SKM-1 (cell line): ENCODE results near the gene RASL10A.
"Not testable (repeated sequence)": the region's sequence is repeated elsewhere in the genome, so short reads cannot be mapped to it uniquely, and the experiment has no call there.

Experiments used
- DNase-seq: peaks from one replicate; lab custom pipeline; 2025; ENCODE audit not compliant: unreplicated experiment; lab: John Stamatoyannopoulos, UW

The RASL10A gene, protein sequence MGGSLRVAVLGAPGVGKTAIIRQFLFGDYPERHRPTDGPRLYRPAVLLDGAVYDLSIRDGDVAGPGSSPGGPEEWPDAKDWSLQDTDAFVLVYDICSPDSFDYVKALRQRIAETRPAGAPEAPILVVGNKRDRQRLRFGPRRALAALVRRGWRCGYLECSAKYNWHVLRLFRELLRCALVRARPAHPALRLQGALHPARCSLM

DNA sequence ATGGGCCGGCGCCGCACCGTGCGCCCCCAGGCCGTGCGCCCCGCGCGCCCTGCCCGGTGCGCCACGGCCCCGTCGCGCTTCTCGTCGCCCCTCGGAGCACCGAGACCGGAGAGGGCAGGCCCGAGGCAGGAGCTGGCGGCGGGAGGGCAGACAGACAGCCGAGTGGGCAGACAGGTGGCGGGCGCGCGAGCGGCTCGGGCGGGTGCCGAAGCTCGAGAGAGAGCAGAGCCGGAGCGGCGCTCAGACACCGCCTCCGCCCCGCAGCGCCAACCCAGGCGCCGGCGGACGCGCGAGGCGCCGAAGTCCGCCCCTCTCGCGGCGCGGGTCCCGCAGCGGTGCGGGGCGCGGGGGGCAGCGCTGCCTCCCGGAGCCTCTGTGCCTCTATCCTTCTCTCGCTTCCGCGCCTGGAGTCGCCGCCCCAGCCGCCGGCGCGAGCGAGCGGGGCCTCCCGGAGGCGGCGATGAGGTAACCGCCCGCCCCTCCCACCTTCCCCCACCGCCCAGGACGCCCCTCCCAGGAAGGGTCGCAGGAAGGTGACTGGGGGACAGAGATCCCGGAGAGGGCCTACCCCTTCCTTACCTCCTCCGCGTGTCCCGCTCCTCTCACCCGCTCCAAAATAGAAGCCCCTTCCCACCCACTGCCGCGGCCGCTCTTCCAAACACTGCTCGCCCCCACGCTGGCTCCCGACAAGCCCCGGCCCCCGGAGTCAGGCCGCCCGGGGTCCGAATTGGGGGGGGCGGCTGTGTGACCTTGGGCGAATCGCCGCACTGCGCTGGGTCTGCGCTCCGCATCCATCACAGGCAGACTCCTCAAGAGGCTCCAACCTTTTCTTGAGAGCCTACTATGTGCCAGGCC, at the start of gene RASL10A:
RASL10A (minus strand) TSS at position 412 of the 855 bp plus-strand sequence. CDS start 451 bp downstream, outside the sequence.
- DNase-seq, result no peak

DNA sequence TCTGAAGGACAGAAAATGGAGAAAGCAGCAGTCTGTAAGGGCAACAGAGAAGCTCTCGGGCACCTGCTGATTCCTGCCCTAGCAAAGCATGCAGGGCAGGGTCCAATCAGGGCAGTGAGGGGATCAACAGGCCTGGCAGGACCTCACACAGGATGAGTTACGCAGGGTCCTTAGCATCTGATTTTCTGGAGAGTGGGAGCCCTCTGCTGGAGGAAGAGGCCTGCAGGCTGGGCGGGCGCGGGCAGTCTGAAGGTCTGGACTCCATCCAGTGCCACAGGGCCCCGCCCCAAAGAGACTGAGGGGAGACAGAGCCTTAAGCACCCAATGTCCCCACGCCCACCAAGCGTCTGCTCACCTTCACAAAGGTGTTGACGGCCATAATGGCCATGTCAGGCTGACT, 44.0 kb upstream of the RASL10A start:
- DNase-seq, result no peak

DNA sequence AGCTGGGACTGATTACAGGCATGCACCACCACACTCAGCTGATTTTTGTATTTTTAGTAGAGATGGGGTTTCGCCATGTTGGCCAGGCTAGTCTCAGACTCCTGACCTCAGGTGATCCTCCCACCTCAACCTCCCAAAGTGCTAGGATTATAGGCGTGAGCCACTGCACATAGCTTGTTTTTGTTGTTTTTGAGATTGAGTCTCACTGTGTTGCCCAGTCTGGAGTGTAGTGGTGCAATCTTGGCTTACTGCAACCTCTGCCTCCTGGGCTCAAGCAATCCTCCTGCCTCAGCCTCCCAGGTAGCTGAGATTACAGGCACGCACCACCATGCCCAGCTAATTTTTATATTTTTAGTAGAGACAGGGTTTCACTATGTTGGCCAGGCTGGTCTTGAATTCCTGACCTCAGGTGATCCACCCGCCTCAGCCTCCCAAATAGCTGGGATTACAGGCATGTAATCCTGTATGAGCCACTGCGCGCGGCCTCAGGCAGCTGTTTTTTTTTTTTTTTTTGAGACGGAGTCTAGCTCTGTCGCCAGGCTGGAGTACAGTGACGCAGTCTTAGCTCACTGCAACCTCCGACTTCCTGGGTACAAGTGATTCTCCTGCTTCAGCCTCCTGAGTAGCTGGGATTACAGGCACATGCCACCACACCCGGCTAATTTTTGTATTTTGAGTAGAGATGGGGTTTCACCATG, 41.8 kb upstream of the RASL10A start:
- not testable (repeated sequence) for DNase-seq

DNA sequence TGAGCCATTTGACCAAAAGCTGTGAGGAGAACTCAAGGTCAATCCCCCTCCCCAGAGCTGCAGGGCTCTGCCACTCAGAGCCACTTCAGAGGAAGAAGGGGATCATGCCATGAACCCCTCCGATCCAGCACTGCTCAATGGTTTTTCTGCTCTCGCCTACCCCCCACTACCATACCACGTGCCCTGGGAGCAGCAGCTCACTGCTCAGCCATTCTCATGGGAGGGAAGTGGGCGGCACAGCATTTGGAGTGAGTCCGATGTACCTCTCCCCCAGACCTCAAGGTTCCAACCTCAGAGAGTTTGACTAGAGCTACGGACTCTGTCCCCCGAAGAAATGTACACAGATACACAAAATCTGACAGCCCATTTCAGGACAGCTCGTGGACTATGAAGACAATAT, 38.4 kb upstream of the RASL10A start:
- no peak for DNase-seq

DNA sequence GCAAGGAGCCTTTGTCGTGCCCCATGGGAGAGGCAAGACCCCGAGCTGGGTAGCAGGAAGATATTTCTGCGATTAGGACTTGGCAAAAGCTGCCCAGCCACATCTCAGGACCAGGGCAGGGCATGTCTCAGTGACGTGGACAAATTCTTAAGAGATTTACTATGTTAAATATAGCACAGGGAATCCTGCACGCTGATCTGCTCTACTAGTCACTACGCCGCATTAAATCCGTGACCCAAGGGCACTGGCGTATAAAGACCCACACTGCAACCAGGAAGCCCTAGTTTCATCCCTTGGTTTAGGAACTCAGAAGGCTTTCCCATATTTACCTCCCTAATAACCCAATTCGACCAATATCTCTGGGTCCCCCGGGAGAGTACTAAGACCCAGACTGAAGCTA, 37.8 kb upstream of the RASL10A start:
- DNase-seq, result no peak

DNA sequence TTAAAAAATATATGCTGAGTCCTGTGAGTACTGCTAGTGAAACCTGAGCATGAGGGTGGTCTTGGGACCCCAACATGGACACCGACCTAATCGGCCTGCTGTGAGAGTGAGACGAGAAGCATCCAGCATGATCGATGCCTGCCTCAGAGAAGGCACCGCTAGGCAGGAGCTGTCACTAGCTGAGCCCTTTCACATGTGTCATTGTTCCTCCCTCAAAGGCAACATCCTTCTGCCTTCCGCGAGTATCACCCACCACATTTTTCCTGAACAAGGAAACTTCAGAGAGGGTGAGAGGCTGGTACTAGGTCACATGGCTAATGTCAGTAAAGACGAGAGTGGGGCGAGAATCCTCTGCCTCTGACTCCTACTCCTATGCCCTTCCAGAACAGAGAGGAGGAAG, 37.3 kb upstream of the RASL10A start:
- DNase-seq, result no peak

DNA sequence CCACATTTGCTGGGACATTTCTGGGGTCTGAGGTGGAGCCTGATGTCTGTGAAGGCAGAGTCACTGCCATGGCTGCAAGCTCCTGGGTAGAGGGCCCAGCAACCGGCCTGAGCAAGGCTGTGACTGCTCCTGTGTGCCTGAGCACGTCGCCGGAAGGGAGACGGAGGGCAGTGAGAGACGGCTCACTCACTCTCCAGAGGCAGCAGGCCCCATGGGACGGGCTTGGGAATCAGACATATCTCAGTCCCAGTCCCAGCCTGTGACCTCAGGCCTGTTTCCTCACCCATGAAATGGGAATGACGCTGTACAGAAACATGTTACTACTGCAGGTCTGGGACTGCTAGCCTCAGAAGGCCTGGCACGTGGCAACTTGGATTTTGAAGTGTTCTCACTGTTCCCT, 36.4 kb upstream of the RASL10A start:
- DNase-seq, result no peak

DNA sequence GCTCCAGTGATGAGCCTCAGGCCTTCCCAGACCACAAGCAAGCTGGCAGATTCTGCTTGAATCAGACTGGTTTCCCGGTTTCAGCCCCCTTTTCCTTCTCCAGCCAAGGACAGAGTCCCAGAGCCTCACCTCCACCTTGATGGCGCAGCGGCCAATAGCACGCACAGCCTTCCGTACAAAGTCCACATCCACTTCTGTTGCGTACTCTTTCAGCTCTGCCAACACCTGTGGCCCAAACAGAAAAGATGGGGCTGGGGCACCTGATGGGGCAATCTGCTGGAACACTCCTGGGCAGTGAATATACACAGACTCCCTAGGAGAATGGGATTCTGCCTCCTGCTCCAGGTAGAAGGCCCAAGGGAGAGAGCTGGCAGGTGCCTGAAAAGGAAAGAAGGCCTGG, 35.5 kb upstream of the RASL10A start:
- DNase-seq, result no peak

DNA sequence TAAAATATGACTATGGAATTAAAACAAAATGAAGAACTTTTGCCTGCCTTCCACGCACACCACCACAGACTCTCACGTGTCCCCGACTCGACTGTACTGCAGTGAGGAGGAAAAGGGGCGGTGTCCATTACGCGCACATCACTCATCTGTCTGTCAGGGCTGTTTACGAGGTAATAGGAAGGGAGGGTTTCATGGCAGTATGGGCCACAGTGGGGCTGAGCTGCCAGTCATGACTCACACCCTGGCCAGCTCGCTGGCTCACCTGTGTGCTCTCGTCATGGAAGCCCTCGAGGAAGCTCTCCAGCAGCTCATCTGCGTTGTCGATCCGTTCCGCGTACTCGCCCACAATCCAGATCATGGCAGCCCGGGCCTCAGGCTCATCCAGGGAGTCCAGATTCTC, 33.5 kb upstream of the RASL10A start:
- no peak for DNase-seq

DNA sequence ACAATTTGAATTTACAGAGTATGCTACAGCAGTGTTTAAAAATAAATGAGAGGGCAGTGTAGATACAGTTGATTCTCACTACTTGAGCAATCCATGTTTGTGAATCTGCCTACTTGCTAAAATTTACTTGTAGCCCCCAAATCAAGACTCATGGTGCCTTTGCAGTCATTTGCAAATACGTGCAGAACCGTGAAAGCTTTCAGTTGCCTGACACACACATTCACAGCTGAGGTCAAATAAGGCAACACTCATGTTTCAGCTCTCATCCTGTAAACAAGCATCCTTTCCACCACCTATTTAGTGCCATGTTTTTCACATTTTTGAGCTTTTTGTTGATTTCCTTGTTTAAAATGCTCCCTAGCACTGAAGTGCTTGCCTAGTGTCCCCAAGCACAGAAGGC, 32.5 kb upstream of the RASL10A start:
- no peak for DNase-seq

DNA sequence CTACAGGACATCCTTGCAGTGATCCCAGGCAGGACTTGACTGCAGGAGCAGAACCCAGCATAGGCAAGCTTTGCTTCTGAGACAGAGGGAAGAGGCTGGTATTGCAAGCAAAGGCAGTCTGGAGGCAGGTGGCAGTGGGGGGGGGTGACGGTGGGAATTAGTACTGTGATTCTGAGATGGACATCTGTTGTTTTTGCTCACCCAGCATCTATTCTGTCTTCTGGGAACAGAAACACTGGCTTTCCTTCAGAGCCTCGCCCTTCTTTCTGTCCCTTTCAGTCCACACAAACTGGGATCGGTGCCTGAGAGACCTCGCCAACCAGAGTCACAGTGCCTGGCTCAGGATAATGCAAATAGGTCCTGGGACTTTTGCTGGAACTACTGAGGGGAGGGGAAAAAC, 31.2 kb upstream of the RASL10A start:
- no peak for DNase-seq

DNA sequence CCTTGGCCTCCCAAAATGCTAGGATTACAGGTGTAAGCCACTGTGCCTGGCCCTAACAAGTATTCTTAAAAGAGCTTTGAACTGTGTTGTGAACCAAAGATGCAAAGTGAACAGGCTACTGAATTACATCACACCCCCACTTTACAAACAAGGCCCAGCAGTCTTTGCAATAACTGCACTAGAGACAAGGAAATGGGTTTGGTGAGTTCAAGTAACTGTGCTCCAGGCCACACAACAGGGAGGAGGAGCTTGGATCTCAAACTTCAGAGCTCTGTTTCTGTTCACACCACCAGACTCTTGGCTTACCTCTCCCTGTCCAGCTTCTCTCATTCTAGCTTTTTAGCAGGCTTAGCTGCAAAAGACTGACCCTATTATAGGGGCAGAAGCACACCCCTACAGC, 30.4 kb upstream of the RASL10A start:
- DNase-seq, result no peak

DNA sequence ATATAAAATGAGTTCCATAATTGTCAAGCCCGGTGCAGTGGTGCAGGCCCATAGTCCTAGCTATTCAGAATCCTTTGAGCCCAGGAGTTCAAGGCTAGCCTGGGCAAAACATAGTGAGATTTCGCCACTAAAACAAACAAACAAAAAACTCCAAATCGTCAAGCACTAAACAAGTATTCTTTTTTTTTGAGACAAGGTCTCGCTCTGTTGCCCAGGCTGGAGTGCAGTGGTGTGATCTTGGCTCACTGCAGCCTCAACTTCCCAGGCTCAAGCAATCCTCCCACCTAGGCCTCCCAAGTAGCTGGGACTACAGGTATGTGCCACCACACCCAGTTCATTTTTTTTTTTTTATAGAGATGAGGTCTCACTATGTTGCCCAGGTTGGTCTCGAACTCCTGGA, 29.4 kb upstream of the RASL10A start:
- DNase-seq, result not testable (repeated sequence)

DNA sequence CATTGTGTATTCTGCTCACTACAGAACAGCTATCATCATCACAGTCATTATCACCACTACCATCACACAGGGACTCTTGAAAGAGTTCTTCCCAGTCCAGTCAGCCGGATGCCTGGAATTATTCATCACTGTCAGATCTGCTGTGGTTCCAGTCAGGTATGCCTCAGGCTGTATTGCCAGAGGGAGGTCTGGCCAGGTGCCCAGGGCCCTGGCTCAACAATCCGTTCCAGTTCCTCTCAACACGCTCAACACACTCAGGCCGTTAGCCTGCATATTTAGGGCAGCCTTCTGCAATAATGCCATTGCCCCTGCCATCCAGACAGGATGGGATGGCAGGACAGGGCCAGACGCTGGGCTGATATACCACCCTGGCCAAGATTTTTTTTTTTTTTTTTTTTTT, 28.6 kb upstream of the RASL10A start:
- DNase-seq, result no peak

DNA sequence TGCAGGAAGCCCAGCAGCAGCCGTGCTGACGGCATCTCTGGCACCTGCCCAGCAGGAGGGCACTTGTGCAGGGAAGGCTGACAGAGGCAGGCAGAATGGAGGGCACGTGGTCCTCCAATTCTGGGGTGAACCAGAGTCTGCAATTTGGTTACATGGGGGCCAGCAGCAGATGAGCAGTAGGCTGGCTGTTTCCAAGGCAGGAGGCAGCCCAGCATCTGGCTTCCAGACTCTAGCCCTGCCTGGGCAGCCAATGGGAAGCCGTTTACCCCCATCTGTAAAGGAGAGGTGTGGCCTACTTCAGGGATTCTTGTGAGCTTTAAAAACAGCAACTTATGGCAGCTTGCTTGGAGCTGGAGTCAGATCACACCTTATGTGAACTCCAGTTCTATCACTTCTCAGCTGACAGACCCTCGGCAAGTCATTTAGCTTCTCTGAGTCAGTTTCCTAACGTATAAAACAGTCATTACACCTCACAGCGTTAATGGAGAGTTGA, 27.9 kb upstream of the RASL10A start:
- no peak for DNase-seq

DNA sequence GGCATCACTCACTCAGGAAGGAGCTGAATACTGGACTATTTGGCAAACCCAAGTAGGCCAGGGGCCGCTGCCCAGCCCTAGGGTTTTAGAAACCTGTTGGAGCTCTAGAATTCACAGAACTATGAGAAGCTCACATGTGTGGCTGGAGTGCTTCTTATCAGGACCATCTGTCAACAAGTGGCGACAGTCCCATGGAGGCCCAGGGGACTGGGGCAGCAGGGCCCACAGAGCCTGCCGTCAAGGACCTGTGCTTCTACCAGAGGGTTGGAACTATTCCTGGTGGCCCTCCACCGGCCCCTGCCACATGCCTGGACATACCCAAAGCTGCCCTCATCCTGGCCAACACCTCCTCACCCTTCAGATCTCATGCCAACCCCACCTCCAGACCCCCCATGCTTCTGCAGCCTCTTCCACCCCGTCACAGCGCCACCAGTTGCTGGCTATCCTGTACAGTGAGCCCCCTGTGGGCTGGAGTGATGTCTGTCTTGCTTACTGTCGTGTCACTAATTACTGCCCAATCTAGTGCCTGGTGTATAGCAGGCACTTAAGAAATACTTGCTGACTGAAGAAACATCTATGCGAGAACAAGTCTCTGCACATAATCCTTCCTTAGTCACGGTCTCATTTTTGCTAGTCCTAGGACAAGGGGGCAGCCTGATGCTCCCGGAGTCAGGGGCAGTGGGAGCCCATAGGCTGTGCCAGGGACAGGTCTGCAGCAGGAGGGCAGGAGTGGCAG, 27.2 kb upstream of the RASL10A start:
- DNase-seq, result no peak

DNA sequence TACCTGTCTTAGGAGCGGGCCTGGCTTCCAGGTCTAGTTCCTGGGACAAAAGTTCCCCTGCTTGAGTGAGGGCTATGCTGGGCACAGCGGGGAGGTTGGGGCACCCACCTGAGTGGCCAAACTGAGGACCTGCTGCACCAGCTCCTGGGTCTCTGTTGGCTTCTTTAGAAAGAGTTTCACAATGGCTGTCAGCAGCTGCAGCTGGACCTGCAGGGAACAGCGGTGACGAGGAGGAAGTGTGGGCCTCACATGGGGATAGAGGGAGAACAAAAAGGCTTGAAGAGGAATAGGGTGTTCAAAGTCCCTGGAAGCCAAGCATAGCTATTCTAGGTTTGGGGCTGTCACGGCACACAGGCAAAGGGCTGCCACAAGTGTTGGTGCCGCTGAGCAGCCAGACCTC, 26.7 kb upstream of the RASL10A start:
- DNase-seq, result peak; percentile 22

DNA sequence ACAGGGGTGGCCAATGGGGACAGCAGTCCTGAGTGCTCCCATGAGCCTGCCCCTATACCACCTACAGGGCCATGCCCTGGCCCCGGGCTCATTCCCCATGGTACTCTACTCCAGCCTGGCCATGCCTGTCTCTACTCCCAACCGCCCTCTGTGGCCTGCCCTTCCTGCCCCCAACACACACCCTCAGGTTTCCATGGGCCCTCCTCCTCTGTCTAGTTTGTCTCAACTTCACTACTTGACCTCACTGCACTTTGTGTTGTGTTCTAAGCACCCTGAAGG, 26.3 kb upstream of the RASL10A start:
- no peak for DNase-seq

DNA sequence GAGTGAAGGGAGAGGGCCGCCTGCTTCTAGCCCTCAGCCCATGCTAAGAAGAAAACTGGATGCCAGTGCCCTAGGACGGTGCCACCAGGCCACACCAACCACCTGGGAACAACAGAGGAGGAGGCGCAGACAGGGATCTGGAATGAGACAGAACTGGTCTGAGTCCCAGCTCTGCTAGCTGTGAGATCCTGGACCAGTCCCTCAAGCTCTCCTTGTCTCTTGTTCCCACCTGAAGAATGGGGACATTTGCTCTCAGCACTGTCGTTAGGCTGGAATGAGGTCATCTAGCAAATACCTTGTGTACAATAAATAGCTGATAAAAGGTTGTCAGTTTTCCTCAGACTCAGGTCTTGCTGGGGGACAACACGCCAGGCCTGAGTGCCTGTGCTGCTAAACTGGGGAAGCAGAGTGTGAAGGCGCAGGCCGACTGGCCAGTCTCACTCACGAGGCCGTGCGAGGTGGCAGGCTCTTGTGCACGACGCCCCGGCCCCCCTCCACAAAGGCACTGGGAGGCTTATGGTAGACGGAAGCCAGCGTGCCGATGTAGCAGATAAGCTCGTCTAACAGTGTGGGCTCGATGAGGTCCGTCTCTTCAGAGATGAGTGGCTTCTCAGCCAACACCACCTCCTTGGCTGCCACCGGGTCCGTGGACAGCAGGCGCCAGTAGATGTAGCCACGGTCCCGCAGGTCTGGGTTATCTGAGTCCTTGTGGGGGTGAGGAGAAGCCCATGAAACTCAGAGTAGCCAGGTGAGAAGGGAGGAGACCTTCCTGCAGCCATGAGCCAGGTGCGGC, 25.8 kb upstream of the RASL10A start:
- no peak for DNase-seq

DNA sequence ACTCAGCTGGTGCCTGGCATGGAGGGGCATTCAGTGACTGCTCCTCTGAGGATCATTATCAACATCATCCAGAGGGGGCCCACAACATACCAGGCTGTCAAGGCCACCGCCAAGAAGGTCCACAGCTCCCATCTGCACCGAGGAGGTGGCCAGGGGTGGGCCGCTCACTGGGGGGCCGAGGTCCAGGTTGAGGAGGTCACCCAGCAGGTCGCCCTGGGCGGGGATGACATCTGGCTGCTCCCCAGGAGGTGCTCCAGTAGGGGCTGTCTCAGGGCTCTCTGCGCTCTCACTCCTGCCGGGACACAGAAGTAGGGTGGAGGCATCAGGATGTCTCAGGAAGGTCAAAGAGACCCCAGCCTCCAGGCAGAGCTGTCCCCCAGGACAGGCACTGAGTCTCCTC, 25.1 kb upstream of the RASL10A start:
- no peak for DNase-seq
